Ovary (tissue), 3 donors: ENCODE data around the gene NXNL1.

Source experiments
- EP300 ChIP-seq: sonication (generic); formaldehyde crosslinking; IDR thresholded peaks from one replicate; pipeline ENCODE4 v1.6.1; 2017; ENCODE audit warnings: antibody characterized with exemption
- POLR2A ChIP-seq: fragments of 450-650 bp; IDR thresholded peaks from one replicate; pipeline ENCODE4 v1.6.1; 2017; ENCODE audit warnings: antibody characterized with exemption, mild to moderate bottlenecking, moderate library complexity
- TF ChIP-seq, protein P1 (sequence below), 3 donors: fragments of 450-650 bp in 2 of 3; fragments of 200-600 bp in 1 of 3; IDR thresholded peaks; one replicate each; pipeline versions ENCODE4 v1.5.1 to v1.8.0; 2016 to 2022; ENCODE audit warnings: antibody characterized with exemption in 3 of 3, mild to moderate bottlenecking in 1 of 3
- donor health status: DM: no; HTN: no; CAD: no.

DNA sequence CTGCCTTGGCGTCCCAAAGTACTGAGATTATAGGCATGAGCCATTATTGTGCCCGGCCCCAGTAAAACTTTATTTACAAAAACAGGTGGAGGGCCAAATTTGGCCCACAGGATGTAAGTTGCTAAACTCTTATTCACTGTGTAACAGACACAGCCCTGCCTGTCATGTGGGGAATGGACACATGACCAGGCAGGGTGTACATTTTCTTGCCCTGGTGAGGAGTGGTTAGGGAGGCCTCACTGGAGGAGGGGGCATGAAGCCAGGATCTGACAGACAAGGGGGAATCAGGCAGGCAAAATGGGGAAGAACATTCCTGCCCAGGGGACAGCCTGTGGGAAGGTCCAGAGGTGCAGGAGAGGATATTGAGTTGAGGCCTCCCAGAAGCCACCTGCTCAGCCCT, 43.3 kb upstream of the NXNL1 start:
- TF ChIP-seq, protein P1, sequence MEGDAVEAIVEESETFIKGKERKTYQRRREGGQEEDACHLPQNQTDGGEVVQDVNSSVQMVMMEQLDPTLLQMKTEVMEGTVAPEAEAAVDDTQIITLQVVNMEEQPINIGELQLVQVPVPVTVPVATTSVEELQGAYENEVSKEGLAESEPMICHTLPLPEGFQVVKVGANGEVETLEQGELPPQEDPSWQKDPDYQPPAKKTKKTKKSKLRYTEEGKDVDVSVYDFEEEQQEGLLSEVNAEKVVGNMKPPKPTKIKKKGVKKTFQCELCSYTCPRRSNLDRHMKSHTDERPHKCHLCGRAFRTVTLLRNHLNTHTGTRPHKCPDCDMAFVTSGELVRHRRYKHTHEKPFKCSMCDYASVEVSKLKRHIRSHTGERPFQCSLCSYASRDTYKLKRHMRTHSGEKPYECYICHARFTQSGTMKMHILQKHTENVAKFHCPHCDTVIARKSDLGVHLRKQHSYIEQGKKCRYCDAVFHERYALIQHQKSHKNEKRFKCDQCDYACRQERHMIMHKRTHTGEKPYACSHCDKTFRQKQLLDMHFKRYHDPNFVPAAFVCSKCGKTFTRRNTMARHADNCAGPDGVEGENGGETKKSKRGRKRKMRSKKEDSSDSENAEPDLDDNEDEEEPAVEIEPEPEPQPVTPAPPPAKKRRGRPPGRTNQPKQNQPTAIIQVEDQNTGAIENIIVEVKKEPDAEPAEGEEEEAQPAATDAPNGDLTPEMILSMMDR (IDR thresholded peaks at IDR 0.05): no peak
- no peak for TF ChIP-seq POLR2A
- no peak for TF ChIP-seq EP300
